GM12878 (cell line): Measurements from ENCODE around the gene SNRNP25.

Source experiments
- BACH1 ChIP-seq: fragments of 450-650 bp; IDR thresholded peaks from 2 replicates; pipeline ENCODE4 v1.6.1; 2017; ENCODE audit warnings: mild to moderate bottlenecking, borderline replicate concordance
- BHLHE40 ChIP-seq, 2 experiments: fragments of 450-650 bp in 1 of 2; IDR thresholded peaks; 2 replicates each; pipeline ENCODE4 v1.6.1; 2011 to 2017; ENCODE audit warnings: low read depth in 2 of 2, borderline replicate concordance in 1 of 2, improper control_type of control experiment in 1 of 2, low read length in 1 of 2, mild to moderate bottlenecking in 1 of 2
- CBFB ChIP-seq: IDR thresholded peaks from 2 replicates; pipeline ENCODE4 v1.6.1; 2016; ENCODE audit warnings: antibody characterized with exemption, low read depth
- CTCF ChIP-seq, 3 experiments: IDR thresholded peaks in 2 of 3; conservative IDR thresholded peaks in 1 of 3; 2 replicates each; pipeline ENCODE4 v1.5.1; 2011; ENCODE audit warnings: low read depth in 3 of 3, low read length in 3 of 3, mild to moderate bottlenecking in 3 of 3, control low read depth in 2 of 3, moderate library complexity in 2 of 3, inconsistent platforms in 1 of 3, mixed read lengths in 1 of 3; ENCODE audit not compliant: control insufficient read depth in 2 of 3, insufficient read depth in 1 of 3; ENCODE audit errors: extremely low read depth in 1 of 3
- EP300 ChIP-seq, 2 experiments: fragments of 150-350 bp in 1 of 2; IDR thresholded peaks; 2 replicates each; pipeline ENCODE4 v1.6.1; 2011 to 2012; ENCODE audit warnings: low read depth in 2 of 2, low read length in 2 of 2, borderline replicate concordance in 1 of 2, improper control_type of control experiment in 1 of 2, inconsistent platforms in 1 of 2; ENCODE audit not compliant: control insufficient read depth in 1 of 2
- EZH2 ChIP-seq: IDR thresholded peaks from 2 replicates; pipeline ENCODE4 v1.6.1; 2012; ENCODE audit warnings: low read depth, mild to moderate bottlenecking, control low read depth, inconsistent platforms, low read length, borderline replicate concordance; ENCODE audit not compliant: control insufficient read depth
- FOS ChIP-seq: IDR thresholded peaks from 3 replicates; pipeline ENCODE4 v1.6.1; 2011; ENCODE audit warnings: borderline replicate concordance; ENCODE audit not compliant: insufficient read length; ENCODE audit errors: extremely low read depth
- JUNB ChIP-seq: IDR thresholded peaks from 2 replicates; pipeline ENCODE4 v1.6.1; 2016; ENCODE audit warnings: antibody characterized with exemption, mild to moderate bottlenecking
- JUND ChIP-seq: IDR thresholded peaks from 2 replicates; pipeline ENCODE4 v1.6.1; 2012; ENCODE audit warnings: low read depth, mild to moderate bottlenecking, low read length, improper control_type of control experiment, moderate library complexity
- RBBP5 ChIP-seq: fragments of 200-600 bp; sonication (generic); conservative IDR thresholded peaks from 2 replicates; pipeline ENCODE4 v1.6.1; 2016
- SMC3 ChIP-seq: IDR thresholded peaks from 2 replicates; pipeline ENCODE4 v1.6.1; 2011; ENCODE audit warnings: low read length, improper control_type of control experiment, borderline replicate concordance
- TAF1 ChIP-seq: IDR thresholded peaks from 2 replicates; pipeline ENCODE4 v1.6.1; 2011; ENCODE audit warnings: mild to moderate bottlenecking, low read depth, low read length, borderline replicate concordance
- TF ChIP-seq, protein P1 (sequence below): IDR thresholded peaks from 2 replicates; pipeline ENCODE4 v1.6.1; 2011; ENCODE audit warnings: low read depth, low read length, improper control_type of control experiment, borderline replicate concordance
- TF ChIP-seq, protein P2 (sequence below): IDR thresholded peaks from 2 replicates; pipeline ENCODE4 v1.6.1; 2012; ENCODE audit warnings: mild to moderate bottlenecking, low read depth, low read length

GRCh38 chr16:35678-36305 is 17.8 kb upstream of the SNRNP25 start:
- TF ChIP-seq CBFB (no peak), FOS (no peak), EZH2 (no peak), JUND (no peak), CTCF (IDR thresholded peaks at IDR 0.05 in 2 of 3, conservative IDR thresholded peaks at IDR 0.05 in 1 of 3; ENCODE audit: control insufficient read depth in 2 of 3, extremely low read depth in 1 of 3, insufficient read depth in 1 of 3, low read depth in 3 of 3, low read length in 3 of 3) (no peak), JUNB (no peak), BACH1 (no peak), SMC3 (no peak), TAF1 (no peak), EP300 (IDR thresholded peaks at IDR 0.05; ENCODE audit: borderline replicate concordance in 1 of 2, control insufficient read depth in 1 of 2, low read depth in 2 of 2, low read length in 2 of 2) (no peak), BHLHE40 (IDR thresholded peaks at IDR 0.05; ENCODE audit: borderline replicate concordance in 1 of 2, low read depth in 2 of 2, low read length in 1 of 2) (no peak), RBBP5 (no peak)
- TF ChIP-seq, protein P1, sequence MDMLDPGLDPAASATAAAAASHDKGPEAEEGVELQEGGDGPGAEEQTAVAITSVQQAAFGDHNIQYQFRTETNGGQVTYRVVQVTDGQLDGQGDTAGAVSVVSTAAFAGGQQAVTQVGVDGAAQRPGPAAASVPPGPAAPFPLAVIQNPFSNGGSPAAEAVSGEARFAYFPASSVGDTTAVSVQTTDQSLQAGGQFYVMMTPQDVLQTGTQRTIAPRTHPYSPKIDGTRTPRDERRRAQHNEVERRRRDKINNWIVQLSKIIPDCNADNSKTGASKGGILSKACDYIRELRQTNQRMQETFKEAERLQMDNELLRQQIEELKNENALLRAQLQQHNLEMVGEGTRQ: no peak
- TF ChIP-seq, protein P2, sequence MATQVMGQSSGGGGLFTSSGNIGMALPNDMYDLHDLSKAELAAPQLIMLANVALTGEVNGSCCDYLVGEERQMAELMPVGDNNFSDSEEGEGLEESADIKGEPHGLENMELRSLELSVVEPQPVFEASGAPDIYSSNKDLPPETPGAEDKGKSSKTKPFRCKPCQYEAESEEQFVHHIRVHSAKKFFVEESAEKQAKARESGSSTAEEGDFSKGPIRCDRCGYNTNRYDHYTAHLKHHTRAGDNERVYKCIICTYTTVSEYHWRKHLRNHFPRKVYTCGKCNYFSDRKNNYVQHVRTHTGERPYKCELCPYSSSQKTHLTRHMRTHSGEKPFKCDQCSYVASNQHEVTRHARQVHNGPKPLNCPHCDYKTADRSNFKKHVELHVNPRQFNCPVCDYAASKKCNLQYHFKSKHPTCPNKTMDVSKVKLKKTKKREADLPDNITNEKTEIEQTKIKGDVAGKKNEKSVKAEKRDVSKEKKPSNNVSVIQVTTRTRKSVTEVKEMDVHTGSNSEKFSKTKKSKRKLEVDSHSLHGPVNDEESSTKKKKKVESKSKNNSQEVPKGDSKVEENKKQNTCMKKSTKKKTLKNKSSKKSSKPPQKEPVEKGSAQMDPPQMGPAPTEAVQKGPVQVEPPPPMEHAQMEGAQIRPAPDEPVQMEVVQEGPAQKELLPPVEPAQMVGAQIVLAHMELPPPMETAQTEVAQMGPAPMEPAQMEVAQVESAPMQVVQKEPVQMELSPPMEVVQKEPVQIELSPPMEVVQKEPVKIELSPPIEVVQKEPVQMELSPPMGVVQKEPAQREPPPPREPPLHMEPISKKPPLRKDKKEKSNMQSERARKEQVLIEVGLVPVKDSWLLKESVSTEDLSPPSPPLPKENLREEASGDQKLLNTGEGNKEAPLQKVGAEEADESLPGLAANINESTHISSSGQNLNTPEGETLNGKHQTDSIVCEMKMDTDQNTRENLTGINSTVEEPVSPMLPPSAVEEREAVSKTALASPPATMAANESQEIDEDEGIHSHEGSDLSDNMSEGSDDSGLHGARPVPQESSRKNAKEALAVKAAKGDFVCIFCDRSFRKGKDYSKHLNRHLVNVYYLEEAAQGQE: no peak
